Measurements from ENCODE around the gene ARHGAP15.

- TF ChIP-seq POLR2A (IDR thresholded peaks at IDR 0.05; ENCODE audit: low read length) (no peak), GATA1 (IDR thresholded peaks at IDR 0.05; ENCODE audit: low read depth, low read length) (no peak)
Measured at GRCh38 chr2:143608063-143608423, 478.8 kb downstream of the ARHGAP15 start.

All from erythroblast (primary cell).